ENCODE results near the gene AURKAIP1.
A peak's percentile ranks its signal among the peaks of the same experiment; 100 is the strongest.
"Not testable (repeated sequence)": the region's sequence is repeated elsewhere in the genome, so short reads cannot be mapped to it uniquely, and the experiment has no call there.

The AURKAIP1 gene

GRCh38 chr1:1374929-1375662, at the start of gene AURKAIP1:
TSS of gene AURKAIP1 (minus strand) at chr1:1375207. CDS start at chr1:1374756, 451 bp downstream.
- DNase-seq: peak; percentile 100

- no peak for DNase-seq
Observed at GRCh38 chr1:1424707-1425106, 49.7 kb upstream of the AURKAIP1 start.

GRCh38 chr1:1423245-1423597, 48.2 kb upstream of the AURKAIP1 start:
- DNase-seq: no peak

DNA sequence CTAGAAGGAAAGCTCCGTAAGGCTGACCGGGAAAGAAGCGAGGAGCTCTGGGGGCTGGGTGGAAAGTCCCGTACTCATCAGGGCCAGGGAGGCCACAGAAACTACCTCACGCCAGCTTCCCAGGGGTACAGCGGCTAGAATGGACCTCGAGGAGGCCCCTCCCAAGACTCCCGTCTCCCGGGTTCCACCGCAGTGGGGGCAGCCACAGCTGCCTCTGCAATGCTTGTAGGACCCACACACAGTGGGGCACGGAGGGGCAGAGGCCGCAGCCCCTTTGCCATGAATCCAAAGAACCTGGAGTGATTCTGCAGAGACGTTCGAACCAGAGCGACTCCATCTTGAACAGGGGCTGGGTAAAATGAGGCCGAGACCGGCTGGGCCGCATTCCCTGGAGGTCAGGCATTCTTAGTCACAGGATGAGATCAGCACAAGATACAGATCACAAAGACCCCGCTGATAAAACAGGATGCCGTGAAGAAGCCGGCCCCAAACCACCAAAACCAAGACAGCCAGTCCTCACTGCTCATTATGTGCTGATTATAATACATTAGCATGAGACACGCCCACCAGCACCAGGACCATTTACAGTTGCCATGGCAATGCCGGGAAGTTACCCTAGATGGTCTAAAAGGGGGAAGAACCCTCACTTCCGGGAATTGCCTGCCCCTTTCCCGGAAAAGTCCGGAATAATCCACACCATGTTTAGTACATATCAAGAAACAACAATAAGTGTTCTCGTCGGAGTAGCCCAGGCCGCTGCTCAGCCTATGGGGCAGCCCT, 47.6 kb upstream of the AURKAIP1 start:
- DNase-seq: peak; percentile 7

- no peak for DNase-seq
Observed at GRCh38 chr1:1421907-1422464, 47.0 kb upstream of the AURKAIP1 start.

DNA sequence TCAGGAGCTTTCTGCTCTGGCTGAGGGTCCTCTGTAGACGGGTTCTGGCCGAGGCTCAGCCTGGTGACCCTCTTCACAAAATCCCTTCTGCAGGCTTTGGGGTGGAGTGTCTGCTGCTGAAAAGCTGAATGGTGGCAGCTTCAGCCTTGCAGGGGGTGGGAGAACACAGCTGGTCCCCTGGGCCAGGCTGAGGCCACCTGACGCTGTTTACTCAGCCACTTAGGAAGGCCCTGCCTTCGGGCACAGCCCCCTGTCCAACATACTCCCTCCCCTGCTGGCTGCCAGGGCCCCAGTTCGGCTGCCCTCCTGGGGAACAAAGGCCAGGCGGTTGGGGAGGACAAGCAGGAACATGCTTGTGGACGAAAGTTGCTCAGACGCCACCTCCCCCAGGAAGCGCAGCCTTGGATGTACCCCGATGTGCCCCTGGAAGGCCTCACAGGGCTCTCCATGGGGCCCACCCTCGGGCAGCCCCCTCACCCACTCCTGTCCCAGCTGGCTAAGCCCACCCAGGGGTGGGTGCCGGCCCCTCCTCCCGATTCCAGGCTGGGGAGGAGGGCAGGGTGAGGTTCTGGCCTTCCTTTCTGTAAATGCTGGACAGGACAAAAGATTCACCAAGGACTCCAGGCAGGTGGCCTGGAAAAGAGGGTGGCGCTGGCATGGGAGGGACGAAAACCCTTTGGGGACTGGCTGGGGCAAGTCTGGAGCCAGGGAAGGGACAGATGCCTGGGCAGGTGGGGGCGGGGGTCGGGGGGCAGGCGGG, 46.3 kb upstream of the AURKAIP1 start, which contains the start of gene ANKRD65:
TSS of gene ANKRD65 (minus strand) at position 130 of the 760 bp plus-strand sequence. CDS start 271 bp downstream, outside the sequence.
- no peak for DNase-seq

DNA sequence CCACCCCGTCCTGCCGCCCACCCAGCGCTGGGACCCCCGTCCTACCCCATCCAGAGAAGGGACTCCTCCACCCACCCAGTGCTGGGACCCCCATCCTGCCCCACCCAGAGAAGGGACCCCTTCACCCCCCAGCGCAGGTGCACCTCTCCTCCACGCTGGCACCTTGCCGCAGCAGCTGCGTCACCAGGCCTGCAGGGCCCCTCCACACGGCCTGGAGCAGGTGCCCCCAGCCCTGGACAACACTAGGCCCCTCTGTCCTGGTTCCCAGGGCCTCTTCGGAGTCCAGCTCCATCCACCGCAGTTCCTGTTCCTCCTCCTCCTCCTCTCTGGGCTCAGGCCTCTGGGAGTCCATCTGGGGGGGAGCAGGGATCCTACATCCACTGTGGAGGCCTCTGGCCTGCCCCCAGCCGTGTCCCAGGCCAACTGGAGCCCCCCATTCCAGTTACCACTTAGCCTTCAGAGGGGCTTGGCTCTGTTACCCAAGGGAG, 45.7 kb upstream of the AURKAIP1 start:
- no peak for DNase-seq

DNA sequence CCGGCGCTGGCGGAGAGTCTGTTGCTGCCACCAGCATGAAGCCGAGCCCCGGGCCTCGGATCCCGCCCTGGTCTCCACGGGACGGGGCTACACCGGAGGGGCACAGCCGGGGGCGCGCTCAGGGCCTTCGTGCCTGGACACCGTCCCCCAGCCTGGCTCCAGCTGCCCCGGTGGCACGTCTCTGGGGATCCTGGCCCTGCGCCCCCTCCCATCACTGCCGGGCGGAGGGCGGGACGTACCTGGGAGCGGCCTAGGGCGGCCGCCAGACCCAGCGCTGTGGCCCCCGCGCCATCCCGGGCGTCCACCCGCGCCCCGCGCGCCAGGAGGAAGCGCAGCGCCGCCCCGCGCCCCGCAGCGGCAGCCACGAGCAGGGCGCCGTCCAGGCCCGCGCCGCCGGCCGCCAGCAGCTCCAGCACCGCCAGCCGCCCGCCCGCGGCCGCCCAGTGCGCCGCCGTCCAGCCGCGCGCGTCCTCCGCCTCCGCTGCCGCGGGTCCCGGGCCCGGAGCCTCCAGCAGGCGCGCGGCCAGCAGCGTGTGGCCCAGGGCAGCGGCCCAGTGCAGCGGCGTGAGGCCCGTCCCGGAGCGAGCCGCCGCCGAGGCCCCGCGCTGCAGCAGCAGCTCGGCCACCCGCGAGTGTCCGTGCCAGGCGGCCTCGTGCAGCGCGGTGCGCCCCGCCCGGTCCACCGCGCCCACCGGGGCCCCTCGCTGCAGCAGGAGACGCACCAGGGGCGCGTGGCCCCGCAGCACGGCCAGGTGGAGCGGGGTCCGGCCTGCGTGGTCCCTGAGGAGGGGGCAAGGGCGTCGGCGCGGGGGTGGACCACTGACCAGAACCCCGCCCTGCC, 45.0 kb upstream of the AURKAIP1 start:
- no peak for DNase-seq

DNA sequence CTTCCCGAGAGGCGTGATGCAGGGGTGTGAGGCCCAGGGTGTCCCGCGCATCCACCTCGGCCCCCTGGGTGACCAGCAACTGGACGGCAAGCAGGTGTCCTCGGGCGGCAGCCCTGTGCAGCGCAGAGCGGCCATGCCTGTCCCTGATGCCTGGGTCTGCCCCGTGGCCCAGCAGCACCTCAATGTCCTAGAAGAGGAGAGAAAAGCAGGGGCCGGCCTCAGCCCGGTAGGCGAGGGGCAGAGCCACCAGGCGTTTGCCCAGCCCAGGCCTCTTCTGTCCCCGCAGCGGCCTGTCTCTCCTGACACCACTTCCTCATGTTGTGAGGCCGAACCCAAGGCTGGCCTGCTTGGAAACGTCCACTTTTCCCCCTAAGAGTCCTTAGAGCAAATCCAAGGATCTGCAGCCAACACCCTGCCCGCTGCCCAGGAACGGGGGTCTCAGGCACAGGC, 44.4 kb upstream of the AURKAIP1 start:
- no peak for DNase-seq

DNA sequence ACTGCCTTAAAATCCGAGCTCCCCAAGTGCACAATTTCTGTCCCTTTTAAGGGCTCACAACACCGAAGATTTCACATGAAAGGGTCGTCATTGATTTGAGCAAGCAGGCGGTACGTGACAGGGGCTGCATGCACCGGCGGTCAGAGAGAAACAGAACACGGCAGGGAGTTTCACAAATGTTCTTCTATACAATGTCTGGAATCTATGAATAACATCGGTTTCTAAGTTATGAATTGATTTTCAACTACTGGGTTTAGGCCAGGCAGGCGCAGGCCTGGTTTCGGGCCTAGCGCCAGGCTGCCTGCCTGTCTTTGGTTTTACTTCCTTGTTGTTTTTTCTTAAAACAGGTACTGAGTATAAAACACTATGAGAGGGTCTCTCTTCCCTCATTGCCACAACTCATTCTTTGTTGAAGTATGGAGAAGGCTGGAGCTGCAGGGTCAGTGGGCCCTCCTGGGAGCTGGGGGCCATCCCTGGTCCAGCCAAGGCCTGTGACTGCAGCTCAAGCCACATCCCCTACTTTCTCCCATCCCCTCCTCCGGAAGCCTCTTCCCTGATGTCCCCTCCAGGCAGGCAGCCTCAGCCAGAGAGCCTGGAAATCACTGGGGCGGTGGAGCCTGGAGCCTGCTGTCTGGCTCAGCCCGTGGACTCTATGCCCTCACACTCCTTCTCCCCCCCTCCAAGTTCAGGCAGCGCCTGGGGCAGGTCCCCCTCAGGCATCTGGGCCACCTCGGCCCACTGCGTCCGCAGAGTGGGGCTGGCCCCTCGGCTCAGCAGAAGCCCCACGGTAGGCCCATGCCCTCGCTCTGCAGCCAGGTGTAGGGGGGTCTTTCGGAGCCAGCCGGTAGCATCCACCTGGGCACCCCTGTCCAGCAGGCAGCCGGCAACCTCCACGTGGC, 43.7 kb upstream of the AURKAIP1 start:
- peak; percentile 8 for DNase-seq

DNA sequence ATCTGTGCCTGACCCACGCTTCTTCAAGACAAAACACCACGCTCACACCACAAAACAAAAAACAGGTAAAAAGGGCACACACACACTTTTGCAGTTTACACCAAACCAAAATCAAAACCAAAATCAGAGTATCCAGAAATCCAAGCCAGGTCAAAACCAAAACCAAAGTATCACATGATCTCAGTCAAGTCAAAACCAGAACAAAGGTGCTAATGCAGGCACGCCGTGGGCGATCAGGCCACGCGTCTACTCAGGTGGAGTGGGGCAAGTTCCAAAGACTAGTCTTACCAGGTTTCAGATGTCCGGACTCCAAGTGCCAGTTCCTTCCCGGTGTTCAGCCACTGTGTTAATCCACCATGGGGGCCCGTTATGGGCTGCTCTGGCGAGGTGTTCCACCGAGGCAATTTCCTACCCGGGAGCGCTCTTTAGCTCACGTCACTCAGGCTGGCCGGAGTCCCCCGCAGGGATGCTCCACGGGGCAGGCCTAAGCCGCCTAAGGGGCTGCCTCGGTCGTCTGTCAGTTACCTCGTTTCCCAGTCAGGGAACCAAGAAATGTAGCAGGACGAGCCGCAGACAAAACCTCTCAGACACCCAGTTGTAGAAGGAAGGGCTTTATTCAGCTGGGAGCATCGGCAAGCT, 42.9 kb upstream of the AURKAIP1 start:
- DNase-seq: not testable (repeated sequence)

- not testable (repeated sequence) for DNase-seq
Observed at GRCh38 chr1:1417396-1417795, 42.4 kb upstream of the AURKAIP1 start.

GRCh38 chr1:1415751-1416150, 40.7 kb upstream of the AURKAIP1 start:
- no peak for DNase-seq

GRCh38 chr1:1412311-1412902, 37.4 kb upstream of the AURKAIP1 start:
- DNase-seq: not testable (repeated sequence)

- no peak for DNase-seq
Observed at GRCh38 chr1:1411626-1412025, 36.6 kb upstream of the AURKAIP1 start.

GRCh38 chr1:1410238-1410637, 35.2 kb upstream of the AURKAIP1 start:
- not testable (repeated sequence) for DNase-seq

DNA sequence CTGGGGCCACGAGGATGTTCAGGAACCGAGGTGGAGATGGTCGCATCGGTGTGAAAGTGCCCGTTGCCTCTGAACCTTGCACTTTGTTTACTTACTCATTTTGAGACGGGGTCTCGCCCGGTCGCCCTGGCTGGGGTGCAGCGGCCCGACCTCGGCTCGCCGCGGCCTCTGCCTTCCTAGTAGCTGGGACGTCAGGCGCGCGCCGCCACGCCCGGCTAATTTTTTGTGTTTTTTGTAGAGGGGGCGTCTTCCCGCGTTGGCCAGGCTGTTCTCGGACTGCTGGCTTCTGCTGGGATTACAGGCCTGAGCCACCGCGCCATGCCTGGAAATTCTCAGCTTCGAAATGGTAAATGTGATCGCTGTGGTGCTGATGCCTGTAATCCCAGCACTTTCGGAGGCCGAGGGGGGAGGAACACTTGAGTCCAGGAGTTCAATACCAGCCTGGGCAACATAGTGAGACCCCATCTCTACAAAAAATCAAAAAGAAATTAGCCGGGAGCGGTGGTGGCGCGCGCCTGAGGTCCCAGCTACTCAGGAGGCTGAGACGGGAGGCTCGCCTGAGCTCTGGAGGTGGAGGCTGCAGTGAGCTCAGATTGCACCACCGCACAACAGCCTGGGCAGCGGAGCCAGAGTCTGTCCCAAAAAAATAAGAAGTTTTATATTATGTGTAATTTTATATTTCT, 32.8 kb upstream of the AURKAIP1 start:
- no peak for DNase-seq

GRCh38 chr1:1406821-1407635, 32.0 kb upstream of the AURKAIP1 start, which contains the start of gene MRPL20:
TSS of gene MRPL20 (minus strand) at chr1:1407293. CDS start at chr1:1407217, 76 bp downstream.
- DNase-seq: peak; percentile 89
